SJSA1 (cell line): ENCODE results near the gene ANKRD44. TPM values are rescaled to one million over a fixed set of nuclear protein-coding genes. Genes with fewer than 3 reads are reported as not detected.

Source experiments
- DNase-seq, 2 experiments: peaks; one replicate each; pipeline ENCODE4 v3.0.0-alpha.2; 2015 to 2020; ENCODE audit warnings: low spot score in 2 of 2, low read depth in 1 of 2
- H3K27ac ChIP-seq: fragments of 250-450 bp; sonication (Bioruptor Pico); 2 replicates; pipeline ENCODE4 v1.5.1; 2020; ENCODE audit warnings: mild to moderate bottlenecking, moderate library complexity
- H3K27me3 ChIP-seq: fragments of 250-450 bp; sonication (Bioruptor Pico); replicated peaks from 2 replicates; pipeline ENCODE4 v1.5.1; 2020; ENCODE audit warnings: mild to moderate bottlenecking, moderate library complexity
- H3K36me3 ChIP-seq: fragments of 250-450 bp; sonication (Bioruptor Pico); 2 replicates; pipeline ENCODE4 v1.5.1; 2020; ENCODE audit warnings: mild to moderate bottlenecking
- H3K4me1 ChIP-seq: fragments of 250-450 bp; sonication (Bioruptor Pico); replicated peaks from 2 replicates; pipeline ENCODE4 v1.6.1; 2021; ENCODE audit warnings: mild to moderate bottlenecking
- H3K4me3 ChIP-seq: fragments of 250-450 bp; sonication (Bioruptor Pico); 2 replicates; pipeline ENCODE4 v1.5.1; 2020; ENCODE audit warnings: mild to moderate bottlenecking
- H3K9me3 ChIP-seq: fragments of 250-450 bp; sonication (Bioruptor Pico); replicated peaks from 2 replicates; pipeline ENCODE4 v1.5.1; 2020; ENCODE audit warnings: mild to moderate bottlenecking
- total RNA-seq: library from RNA; depleted of rRNA; stranded (reverse); fragments of >200 nt; shearing (Covaris generic); gene quantifications from 2 replicates; pipeline ENCODE4 v1.2.3, GENCODE V29; 2014; rRNA removed

The ANKRD44 gene
- total RNA-seq, 1 experiment from 2014 or later = 15.5 TPM

DNA sequence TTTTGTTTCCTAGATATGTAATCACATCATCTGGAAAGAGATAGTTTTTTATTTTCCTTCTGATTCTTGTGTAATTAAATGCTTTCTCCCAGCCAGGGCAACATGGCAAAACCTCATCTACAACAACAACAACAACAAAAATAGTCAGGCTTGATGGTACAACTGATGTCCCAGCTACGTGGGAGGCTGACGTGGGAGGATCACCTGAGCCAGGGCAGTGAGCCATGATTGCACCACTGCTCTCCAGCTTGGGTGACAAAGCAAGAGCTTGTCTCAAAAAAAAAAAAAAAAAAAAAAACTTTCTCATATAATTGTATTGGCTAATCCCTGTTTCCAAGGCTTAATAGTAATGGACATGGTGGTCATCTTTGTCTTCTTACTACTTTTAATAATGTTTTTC lies 357.6 kb downstream of the ANKRD44 start:
- Histone ChIP-seq H3K27me3 (no peaks in the 10 kb centered on the region), H3K4me1 (no peaks in the 10 kb centered on the region), H3K36me3 (no peaks in the 10 kb centered on the region), H3K9me3 (no peaks in the 10 kb centered on the region), H3K27ac (no peak overlapping the region), H3K4me3 (no peak overlapping the region)
- no peak for DNase-seq

GRCh38 chr2:196951973-196952372 lies 358.6 kb downstream of the ANKRD44 start:
- Histone ChIP-seq H3K4me1 (no peaks in the 10 kb centered on the region), H3K27ac (no peak overlapping the region), H3K4me3 (no peak overlapping the region), H3K9me3 (no peaks in the 10 kb centered on the region), H3K27me3 (0 out of 2 replicates have a peak, but pooled peaks cover 2% of the 10 kb centered on the region), H3K36me3 (no peaks in the 10 kb centered on the region)
- no peak for DNase-seq

- H3K27ac ChIP-seq = no peak overlapping the region
Measured at GRCh38 chr2:196949116-196949515, 361.5 kb downstream of the ANKRD44 start.

GRCh38 chr2:196944570-196944969 lies 366.0 kb downstream of the ANKRD44 start:
- Histone ChIP-seq H3K4me3 (no peak overlapping the region), H3K27me3 (0 out of 2 replicates have a peak, but pooled peaks cover 2% of the 10 kb centered on the region), H3K36me3 (no peaks in the 10 kb centered on the region), H3K4me1 (no peaks in the 10 kb centered on the region), H3K9me3 (no peaks in the 10 kb centered on the region), H3K27ac (no peak overlapping the region)
- DNase-seq = no peak

More at GRCh38 chr2:196949116-196949515, 361.5 kb downstream of the ANKRD44 start:
- no peaks in the 10 kb centered on the region for H3K4me1 ChIP-seq
- no peaks in the 10 kb centered on the region for H3K9me3 ChIP-seq
- no peak for DNase-seq
- no peaks in the 10 kb centered on the region for H3K36me3 ChIP-seq
- H3K4me3 ChIP-seq = no peak overlapping the region
- H3K27me3 ChIP-seq = 0 out of 2 replicates have a peak, but pooled peaks cover 2% of the 10 kb centered on the region

DNA sequence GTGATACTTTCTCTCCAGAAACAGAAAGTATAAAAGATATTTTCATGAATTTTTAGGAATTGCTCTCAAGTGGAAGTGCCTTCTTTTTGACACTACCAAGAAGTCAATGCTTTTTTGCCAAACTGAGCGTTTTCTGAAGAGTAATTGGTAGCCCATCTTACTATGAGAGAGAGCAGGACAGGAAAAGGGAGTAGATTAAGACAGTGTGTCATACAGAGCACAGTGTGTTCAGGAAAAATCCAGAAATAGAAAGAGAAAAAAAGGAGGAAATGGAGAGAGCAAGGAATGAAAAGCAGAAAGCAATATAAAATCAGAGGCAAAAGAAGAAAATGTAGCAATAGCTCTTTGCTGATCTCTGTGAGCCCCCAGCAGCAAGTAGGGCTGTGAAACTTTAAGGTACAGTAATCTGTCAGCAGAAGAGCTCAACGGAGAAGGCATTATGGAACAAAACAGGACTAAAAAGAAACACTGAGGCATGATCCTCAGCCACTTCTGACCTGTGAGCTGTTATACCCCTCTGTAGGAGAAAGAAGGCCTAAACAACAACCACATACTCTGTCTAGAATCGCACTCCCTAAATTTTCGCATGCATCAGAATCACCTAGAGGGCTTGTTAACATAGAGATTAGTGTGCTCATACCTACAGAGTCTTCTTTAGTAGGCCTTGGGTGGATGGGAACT lies 369.0 kb downstream of the ANKRD44 start:
- no peak for DNase-seq
- H3K4me3 ChIP-seq = no peak overlapping the region

DNA sequence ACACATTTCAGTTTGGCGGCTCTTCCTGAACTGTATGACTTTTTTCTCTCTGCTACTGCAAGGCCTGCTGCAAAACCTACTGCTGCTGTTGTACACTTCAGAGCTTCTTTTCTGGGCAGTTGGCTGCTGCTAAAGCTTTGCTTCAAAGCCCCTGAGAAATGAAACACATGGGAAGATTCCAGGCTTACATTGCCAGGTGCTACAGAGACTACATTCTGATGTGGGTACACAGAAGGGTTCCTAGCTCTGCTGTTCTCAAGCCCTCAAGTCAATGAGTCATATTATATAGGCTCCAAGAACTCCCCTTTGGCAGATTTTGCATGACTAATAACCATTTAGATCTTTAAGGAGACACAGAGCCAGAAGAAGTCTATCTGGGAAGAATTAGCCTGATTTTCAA lies 371.2 kb downstream of the ANKRD44 start:
- Histone ChIP-seq H3K4me3 (no peak overlapping the region), H3K27ac (no peak overlapping the region), H3K36me3 (no peaks in the 10 kb centered on the region), H3K27me3 (no peaks in the 10 kb centered on the region), H3K9me3 (no peaks in the 10 kb centered on the region), H3K4me1 (no peaks in the 10 kb centered on the region)
- no peak for DNase-seq

More for the DNA sequence above, 369.0 kb downstream of the ANKRD44 start:
- Histone ChIP-seq H3K9me3 (no peaks in the 10 kb centered on the region), H3K4me1 (no peaks in the 10 kb centered on the region), H3K27me3 (no peaks in the 10 kb centered on the region), H3K27ac (no peak overlapping the region), H3K36me3 (no peaks in the 10 kb centered on the region)

Other genes with a start within 250 kb of the ANKRD44 start
- gene SF3B1, start 124.2 kb upstream of the ANKRD44 start, total RNA-seq = 157 and 250 TPM in 2 replicates
- gene COQ10B, start 142.8 kb upstream of the ANKRD44 start, total RNA-seq = 42.9 and 60.9 TPM in 2 replicates
- 379 and 468 TPM in 2 replicates for gene HSPD1, start 189.1 kb upstream of the ANKRD44 start, total RNA-seq
- 328 and 363 TPM in 2 replicates for gene HSPE1, start 189.6 kb upstream of the ANKRD44 start, total RNA-seq
- gene MOB4, start 205.3 kb upstream of the ANKRD44 start, total RNA-seq = 64.1 and 69.8 TPM in 2 replicates